RWPE2 (cell line): Measurements from ENCODE around the gene RNF19B.
A peak's percentile ranks its signal among the peaks of the same experiment; 100 is the strongest.

Experiments
- ATAC-seq: fragments of 200-7000 bp; cut with Tn5 transposase; 3 replicates; pipeline ENCODE4 v1.9.1; 2021; ENCODE audit warnings: low read depth
- DNase-seq: peaks from one replicate; pipeline ENCODE4 v3.0.0-alpha.2; 2020; ENCODE audit warnings: low spot score
- H3K27ac ChIP-seq: fragments of 450-650 bp; 2 replicates; pipeline ENCODE4 v1.5.1; 2017; ENCODE audit warnings: mild to moderate bottlenecking; ENCODE audit not compliant: poor library complexity, severe bottlenecking
- H3K27me3 ChIP-seq: fragments of 250-450 bp; sonication (Bioruptor Pico); 2 replicates; pipeline ENCODE4 v1.5.1; 2021; ENCODE audit warnings: mild to moderate bottlenecking, moderate library complexity; ENCODE audit not compliant: insufficient read depth, poor library complexity, severe bottlenecking
- H3K36me3 ChIP-seq: fragments of 250-450 bp; sonication (Bioruptor Pico); 2 replicates; pipeline ENCODE4 v1.5.1; 2020; ENCODE audit warnings: low read depth, mild to moderate bottlenecking, moderate library complexity
- H3K4me1 ChIP-seq: fragments of 250-450 bp; sonication (Bioruptor Pico); 2 replicates; pipeline ENCODE4 v1.5.1; 2021; ENCODE audit warnings: mild to moderate bottlenecking, moderate library complexity; ENCODE audit not compliant: insufficient read depth, poor library complexity, severe bottlenecking
- H3K4me3 ChIP-seq: fragments of 250-450 bp; sonication (Bioruptor Pico); 2 replicates; pipeline ENCODE4 v1.5.1; 2021; ENCODE audit warnings: mild to moderate bottlenecking, moderate library complexity; ENCODE audit not compliant: severe bottlenecking
- H3K9me3 ChIP-seq: fragments of 250-450 bp; sonication (Bioruptor Pico); 2 replicates; pipeline ENCODE4 v1.5.1; 2021; ENCODE audit warnings: mild to moderate bottlenecking, moderate library complexity; ENCODE audit not compliant: severe bottlenecking
- CTCF ChIP-seq: fragments of 450-650 bp; IDR thresholded peaks from one replicate; pipeline ENCODE4 v1.5.1; 2017; ENCODE audit warnings: mild to moderate bottlenecking, moderate library complexity; ENCODE audit not compliant: poor library complexity, severe bottlenecking

Gene RNF19B

GRCh38 chr1:32964461-32965250 lies at the start of gene RNF19B:
Gene RNF19B (minus strand): TSS chr1:32964809. CDS start chr1:32964685, 124 bp downstream.
- no peak for TF ChIP-seq CTCF
- no peaks in the 10 kb centered on the region for H3K9me3 ChIP-seq
- H3K36me3 ChIP-seq: no peaks in the 10 kb centered on the region
- H3K27ac ChIP-seq: peak within 1 kb of the TSS; percentile 50
- peak within 1 kb of the TSS; percentile 72 for H3K4me3 ChIP-seq
- ATAC-seq: peak; percentile 92
- H3K4me1 ChIP-seq: peaks cover 8% of the 10 kb centered on the region
- H3K27me3 ChIP-seq: no peaks in the 10 kb centered on the region
- peak; percentile 94 for DNase-seq

GRCh38 chr1:33013791-33014190 lies 49.2 kb upstream of the RNF19B start:
- no peak for DNase-seq
- Histone ChIP-seq H3K27me3 (no peaks in the 10 kb centered on the region), H3K36me3 (peaks cover 91% of the 10 kb centered on the region), H3K4me3 (no peak overlapping the region), H3K27ac (no peak overlapping the region), H3K9me3 (no peaks in the 10 kb centered on the region), H3K4me1 (no peaks in the 10 kb centered on the region)
- no peak for ATAC-seq
- TF ChIP-seq CTCF: no peak

- ATAC-seq (no peak), DNase-seq (no peak)
- H3K9me3 ChIP-seq: no peaks in the 10 kb centered on the region
- no peak for TF ChIP-seq CTCF
- no peak overlapping the region for H3K27ac ChIP-seq
- H3K4me1 ChIP-seq: peaks cover 13% of the 10 kb centered on the region
- no peak overlapping the region for H3K4me3 ChIP-seq
- peaks cover 88% of the 10 kb centered on the region for H3K36me3 ChIP-seq
- H3K27me3 ChIP-seq: no peaks in the 10 kb centered on the region
Observed at GRCh38 chr1:33012165-33012564, 47.6 kb upstream of the RNF19B start.

- Histone ChIP-seq H3K4me3 (no peak overlapping the region), H3K9me3 (no peaks in the 10 kb centered on the region), H3K27ac (no peak overlapping the region), H3K27me3 (no peaks in the 10 kb centered on the region), H3K4me1 (peaks cover 18% of the 10 kb centered on the region), H3K36me3 (peaks cover 79% of the 10 kb centered on the region)
- DNase-seq (no peak), ATAC-seq (no peak)
- no peak for TF ChIP-seq CTCF
Observed at GRCh38 chr1:33010932-33011731, 46.5 kb upstream of the RNF19B start.
